ENCODE results near the gene SSR4. TPM values are rescaled to one million over a fixed set of nuclear protein-coding genes. Genes with fewer than 3 reads are reported as not detected.

Gene SSR4
- total RNA-seq, 1 experiment from 2014 or later, result 201 TPM

GRCh38 chrX:153828723-153829548, 34.5 kb downstream of the SSR4 start:
- no peak for DNase-seq (ENCODE audit: low read depth)

- DNase-seq (ENCODE audit: low read depth), result no peak
These were observed 35.0 kb downstream of the SSR4 start for GRCh38 chrX:153829549-153829798.

- DNase-seq (ENCODE audit: low read depth), result no peak
These were observed 35.6 kb downstream of the SSR4 start, which contains the start of gene PDZD4 for GRCh38 chrX:153829799-153830639. PDZD4 (minus strand) TSS chrX:153830544; CDS start chrX:153830298, 246 bp downstream.

GRCh38 chrX:153830640-153831428, 36.4 kb downstream of the SSR4 start:
- DNase-seq (ENCODE audit: low read depth), result no peak

- DNase-seq (ENCODE audit: low read depth), result no peak
These were observed 37.1 kb downstream of the SSR4 start for GRCh38 chrX:153831429-153832150.

GRCh38 chrX:153832728-153833127, 38.3 kb downstream of the SSR4 start:
- DNase-seq (ENCODE audit: low read depth), result no peak

GRCh38 chrX:153836921-153837320, 42.5 kb downstream of the SSR4 start:
- DNase-seq (ENCODE audit: low read depth), result no peak

GRCh38 chrX:153844509-153845082, 50.1 kb downstream of the SSR4 start:
- DNase-seq (ENCODE audit: low read depth), result no peak

- DNase-seq (ENCODE audit: low read depth), result no peak
These were observed 50.7 kb downstream of the SSR4 start for GRCh38 chrX:153845195-153845594.

- DNase-seq (ENCODE audit: low read depth), result peak; percentile 5
These were observed 51.4 kb downstream of the SSR4 start for GRCh38 chrX:153845842-153846241.

Other genes starting within 250 kb of the SSR4 start
- 35.3 and 40.1 TPM in 2 replicates for gene CCNQ, start 195.5 kb upstream of the SSR4 start, total RNA-seq (2014; rRNA removed)
- gene DUSP9, start 147.5 kb upstream of the SSR4 start, total RNA-seq (2014; rRNA removed), result not detected in 2 replicates
- gene PNCK, start 120.9 kb upstream of the SSR4 start, total RNA-seq (2014; rRNA removed), result 0.19 TPM in 1 of 2 replicates, not detected in the other
- gene SLC6A8, start 106.7 kb upstream of the SSR4 start, total RNA-seq (2014; rRNA removed), result 10.2 and 13.7 TPM in 2 replicates
- gene BCAP31, start 70.3 kb upstream of the SSR4 start, total RNA-seq (2014; rRNA removed), result 138 and 211 TPM in 2 replicates
- gene ABCD1, start 69.8 kb upstream of the SSR4 start, total RNA-seq (2014; rRNA removed), result 25.8 and 30.5 TPM in 2 replicates
- 5.0 and 9.7 TPM in 2 replicates for gene PLXNB3, start 30.4 kb upstream of the SSR4 start, total RNA-seq (2014; rRNA removed)
- 0.45 and 1.3 TPM in 2 replicates for gene SRPK3, start 13.6 kb upstream of the SSR4 start, total RNA-seq (2014; rRNA removed)
- 83.6 and 86.6 TPM in 2 replicates for gene IDH3G, start 293 bp upstream of the SSR4 start, total RNA-seq (2014; rRNA removed)
- gene PDZD4, start 35.9 kb downstream of the SSR4 start, total RNA-seq (2014; rRNA removed), result 1.2 and 1.7 TPM in 2 replicates
- gene L1CAM, start 91.5 kb downstream of the SSR4 start, total RNA-seq (2014; rRNA removed), result 0.29 and 2.1 TPM in 2 replicates
- gene AVPR2, start 110.0 kb downstream of the SSR4 start, total RNA-seq (2014; rRNA removed), result not detected in 2 replicates
- 4.1 and 15.2 TPM in 2 replicates for gene ARHGAP4, start 131.6 kb downstream of the SSR4 start, total RNA-seq (2014; rRNA removed)
- 160 and 164 TPM in 2 replicates for gene NAA10, start 140.4 kb downstream of the SSR4 start, total RNA-seq (2014; rRNA removed)
- 0.40 TPM in 1 of 2 replicates, not detected in the other for gene RENBP, start 150.0 kb downstream of the SSR4 start, total RNA-seq (2014; rRNA removed)
- 36.8 and 37.4 TPM in 2 replicates for gene HCFC1, start 177.2 kb downstream of the SSR4 start, total RNA-seq (2014; rRNA removed)
- 8.9 and 9.0 TPM in 2 replicates for gene TMEM187, start 178.1 kb downstream of the SSR4 start, total RNA-seq (2014; rRNA removed)
- 135 and 149 TPM in 2 replicates for gene IRAK1, start 225.2 kb downstream of the SSR4 start, total RNA-seq (2014; rRNA removed)